SH-SY5Y (cell line): ENCODE results near the gene SCGB3A1.

Experiments used
- GATA2 ChIP-seq: IDR thresholded peaks from 2 replicates; pipeline ENCODE4 v1.6.1; 2011; ENCODE audit warnings: mild to moderate bottlenecking, low read depth, low read length
- GATA3 ChIP-seq: IDR thresholded peaks from 2 replicates; pipeline ENCODE4 v1.6.1; 2011; ENCODE audit warnings: low read depth, mild to moderate bottlenecking, low read length, moderate library complexity

DNA sequence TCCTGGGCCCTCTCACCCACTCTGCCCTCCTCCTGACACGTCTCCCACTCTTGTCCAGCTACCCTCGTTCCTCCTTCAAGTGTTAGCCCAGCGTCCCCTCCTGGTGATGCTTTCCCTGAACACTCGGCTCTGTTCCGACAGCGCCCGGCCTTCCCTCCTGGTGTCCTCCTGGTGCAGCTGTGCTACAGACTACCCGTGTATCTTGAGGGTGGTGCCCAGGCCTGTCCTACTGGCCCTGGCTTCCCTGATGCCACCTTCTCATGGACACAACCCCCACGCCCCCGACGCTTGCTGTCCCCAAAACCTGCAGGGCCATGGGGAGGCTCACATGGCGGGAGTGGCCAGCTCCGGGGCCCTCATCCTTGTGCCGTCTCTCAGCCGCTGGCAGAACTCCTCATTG is 21.4 kb upstream of the SCGB3A1 start:
- TF ChIP-seq GATA2: no peak
- no peak for TF ChIP-seq GATA3
